ENCODE data around the gene HRCT1. TPM values are rescaled to one million over a fixed set of nuclear protein-coding genes. Genes with fewer than 3 reads are reported as not detected.
"Not testable (repeated sequence)": the region's sequence is repeated elsewhere in the genome, so short reads cannot be mapped to it uniquely, and the experiment has no call there.

The HRCT1 gene
- total RNA-seq, 1 donor from 2014 or later = 0.47 TPM

DNA sequence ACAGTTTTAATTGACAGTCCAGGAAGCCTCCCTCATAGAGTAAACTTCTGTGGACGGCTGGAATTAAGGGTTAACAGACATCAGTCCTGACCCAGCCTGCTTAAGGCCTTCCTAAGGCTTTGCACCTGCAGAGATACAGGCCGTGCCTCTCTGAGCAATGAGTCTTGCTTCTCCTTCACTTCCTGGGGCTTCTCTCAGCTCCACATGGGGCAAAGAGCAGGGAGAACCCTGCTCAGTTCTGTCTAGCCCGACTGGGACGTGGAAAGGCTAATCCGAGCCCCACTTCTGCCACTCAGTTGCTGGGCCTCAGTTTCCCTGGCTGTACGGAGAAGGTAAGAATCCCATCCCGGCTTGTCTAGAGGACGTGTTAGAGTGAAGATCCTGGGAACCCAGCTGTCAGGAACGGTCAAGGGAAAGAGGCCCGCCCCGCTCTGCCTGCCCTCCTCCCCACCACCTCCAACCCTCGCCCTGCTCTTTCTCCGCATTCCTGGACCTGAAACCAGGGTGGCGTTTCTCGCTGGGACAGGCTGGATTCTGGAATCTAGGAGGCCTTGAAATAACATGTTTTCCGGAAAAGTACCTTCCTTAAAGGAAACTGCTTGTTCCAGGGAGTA lies 9.8 kb downstream of the HRCT1 start:
- DNase-seq (ENCODE audit: extremely low read depth, low read depth, low spot score) = no peak

DNA sequence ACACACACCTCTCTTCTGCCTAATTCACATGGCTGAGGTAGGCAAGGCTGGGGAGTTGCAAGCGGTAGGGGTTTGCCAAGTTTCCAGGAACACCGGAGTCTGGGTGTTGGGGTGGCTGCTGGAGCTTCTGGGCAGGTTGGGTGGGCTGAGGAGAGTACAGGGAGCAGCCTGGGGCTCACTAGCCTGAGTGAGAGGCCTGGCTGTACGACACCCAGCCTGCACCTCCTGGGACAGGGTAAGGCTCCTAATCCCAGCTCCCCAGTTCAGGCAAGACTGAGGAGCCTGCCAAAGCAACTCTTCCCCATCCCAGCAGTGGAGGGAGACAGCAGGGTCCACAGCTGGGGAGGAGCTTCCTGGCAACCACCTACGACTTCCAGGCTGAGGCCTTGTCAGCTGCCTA lies 11.3 kb downstream of the HRCT1 start:
- no peak for DNase-seq (ENCODE audit: extremely low read depth, low read depth, low spot score)

DNA sequence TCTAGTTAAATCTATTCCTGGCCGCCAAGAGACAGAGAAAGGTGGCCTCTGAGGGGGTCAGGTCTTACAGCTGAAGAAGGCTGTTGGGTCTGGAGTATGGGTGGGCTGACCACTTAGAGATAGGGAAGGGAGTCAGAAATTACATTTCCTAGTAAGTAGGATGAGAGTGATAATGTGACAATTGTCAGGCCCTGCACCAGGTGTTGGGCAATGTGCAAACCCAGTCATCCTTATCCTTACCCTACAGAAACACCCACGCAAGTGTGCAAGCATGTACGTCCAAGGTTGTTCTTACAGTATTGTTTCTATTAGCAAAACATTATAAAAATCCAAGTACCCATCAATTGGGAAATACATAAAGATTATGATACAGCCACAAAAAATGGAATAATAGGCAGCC lies 12.8 kb downstream of the HRCT1 start:
- no peak for DNase-seq (ENCODE audit: extremely low read depth, low read depth, low spot score)

DNA sequence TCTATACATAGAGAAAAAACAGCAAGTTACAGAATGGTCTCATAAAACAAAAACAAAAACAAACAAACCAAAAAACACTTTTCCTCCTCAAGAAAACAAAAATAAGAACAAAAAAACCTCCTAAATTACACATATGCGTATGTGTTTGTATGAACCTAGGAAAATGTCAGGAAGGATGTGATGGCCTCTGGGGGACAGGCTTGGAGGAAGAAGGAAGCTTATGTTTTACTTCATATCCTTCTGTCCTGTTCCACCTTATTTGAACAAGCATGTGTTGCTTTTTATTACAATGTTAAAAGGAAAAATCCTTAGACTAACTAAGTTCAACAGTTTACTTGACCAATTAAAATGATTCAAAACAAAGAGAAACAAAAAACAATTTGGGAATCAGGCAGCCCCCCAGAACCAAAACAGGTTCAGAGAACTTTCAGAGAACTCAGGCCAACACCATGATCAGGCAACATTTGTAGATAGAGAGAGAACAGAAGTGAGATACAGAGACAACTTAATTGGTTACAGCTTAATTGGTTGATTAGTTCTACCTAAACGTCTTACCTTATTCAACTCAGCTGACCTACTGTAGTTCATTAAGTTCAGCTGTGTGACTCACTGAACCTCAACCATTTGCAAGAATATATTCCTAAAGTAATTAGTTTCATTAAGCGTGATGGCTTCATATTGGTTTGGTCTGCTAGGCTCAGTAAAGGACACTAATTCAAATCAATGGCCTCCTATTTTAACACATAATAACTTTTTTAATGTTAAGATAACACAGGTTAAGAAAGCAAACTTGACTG lies 13.4 kb downstream of the HRCT1 start:
- DNase-seq (ENCODE audit: extremely low read depth, low read depth, low spot score) = no peak

DNA sequence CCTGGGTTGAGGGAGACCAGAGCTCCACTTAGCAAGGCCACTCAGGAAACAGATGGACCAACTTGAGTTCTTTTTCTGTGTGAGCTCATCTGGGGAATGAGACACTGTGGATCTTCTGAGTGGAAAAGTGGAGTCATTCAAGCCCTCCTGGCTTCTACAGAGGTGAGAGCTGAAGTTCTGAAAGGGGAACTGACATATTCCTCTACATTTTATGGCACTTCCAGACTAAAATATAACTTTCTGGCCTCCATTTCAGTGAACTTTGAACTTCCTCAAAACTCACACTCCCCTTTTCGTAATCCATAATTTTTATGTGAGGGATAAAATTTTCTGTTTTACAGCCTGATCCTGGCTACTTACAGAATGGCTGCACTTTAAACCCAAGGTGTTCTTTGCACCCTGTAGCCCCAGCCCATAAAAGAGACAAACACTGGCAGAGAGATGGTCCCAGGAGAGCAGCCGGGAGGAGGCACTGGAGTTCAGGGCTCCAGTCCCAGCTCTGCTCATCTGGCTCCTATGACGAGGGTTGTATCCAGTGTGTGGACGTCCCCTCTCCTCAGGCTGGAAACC lies 14.1 kb downstream of the HRCT1 start:
- no peak for DNase-seq (ENCODE audit: extremely low read depth, low read depth, low spot score)

DNA sequence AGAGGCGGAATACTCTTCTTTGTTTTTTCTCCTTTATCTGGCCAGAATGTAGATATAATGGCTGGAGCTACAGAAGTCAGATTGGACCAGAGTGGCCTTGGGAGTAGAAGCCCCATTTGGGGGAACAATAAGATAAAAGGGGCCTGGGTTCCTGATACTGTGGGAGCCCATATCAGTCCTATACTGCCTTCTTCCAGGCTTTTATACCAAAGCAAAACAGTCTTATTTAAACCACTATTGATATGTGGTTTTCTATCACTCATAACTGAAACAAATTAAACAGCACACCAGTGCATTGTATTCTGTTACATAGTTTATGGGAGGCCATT lies 17.6 kb downstream of the HRCT1 start:
- no peak for DNase-seq (ENCODE audit: extremely low read depth, low read depth, low spot score)

DNA sequence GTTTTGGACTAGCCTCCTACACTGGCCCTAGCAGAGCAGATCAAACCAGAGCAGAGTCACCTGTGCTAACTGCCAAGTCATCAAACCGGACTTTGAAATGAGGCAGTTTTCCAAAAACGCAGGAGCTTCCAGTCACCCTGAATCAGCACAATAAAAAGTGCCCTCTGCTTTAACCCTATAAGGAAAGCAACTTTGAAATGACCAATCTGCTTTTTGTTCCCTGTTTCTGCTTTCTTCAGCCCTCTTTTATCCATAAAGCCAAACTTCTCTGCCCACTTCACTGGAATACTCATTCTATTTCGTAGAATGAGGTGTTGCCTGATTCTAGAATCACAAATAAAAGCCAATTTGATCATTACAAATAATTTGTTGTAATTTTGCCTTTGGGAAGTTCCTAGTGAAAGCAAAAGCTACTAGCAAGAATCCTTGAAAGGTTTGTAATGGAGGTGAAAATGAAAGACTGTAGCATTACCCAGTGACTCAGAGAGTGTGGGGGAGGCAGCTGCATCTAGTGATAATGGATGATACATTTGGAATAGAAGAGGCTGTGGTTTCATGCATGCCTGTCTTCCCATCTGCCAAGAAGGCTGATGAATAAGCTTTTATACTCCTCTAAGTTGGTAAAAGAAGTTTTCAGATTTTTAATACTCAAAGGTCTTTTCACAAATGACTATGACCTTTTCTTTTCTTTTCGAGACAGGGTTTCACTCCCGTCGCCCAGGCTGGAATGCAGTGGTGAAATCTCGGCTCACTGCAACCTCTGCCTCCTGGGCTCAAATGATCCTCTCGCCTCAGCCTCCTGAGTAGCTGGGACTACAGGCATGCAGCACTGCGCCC lies 18.1 kb downstream of the HRCT1 start:
- DNase-seq (ENCODE audit: extremely low read depth, low read depth, low spot score) = no peak

DNA sequence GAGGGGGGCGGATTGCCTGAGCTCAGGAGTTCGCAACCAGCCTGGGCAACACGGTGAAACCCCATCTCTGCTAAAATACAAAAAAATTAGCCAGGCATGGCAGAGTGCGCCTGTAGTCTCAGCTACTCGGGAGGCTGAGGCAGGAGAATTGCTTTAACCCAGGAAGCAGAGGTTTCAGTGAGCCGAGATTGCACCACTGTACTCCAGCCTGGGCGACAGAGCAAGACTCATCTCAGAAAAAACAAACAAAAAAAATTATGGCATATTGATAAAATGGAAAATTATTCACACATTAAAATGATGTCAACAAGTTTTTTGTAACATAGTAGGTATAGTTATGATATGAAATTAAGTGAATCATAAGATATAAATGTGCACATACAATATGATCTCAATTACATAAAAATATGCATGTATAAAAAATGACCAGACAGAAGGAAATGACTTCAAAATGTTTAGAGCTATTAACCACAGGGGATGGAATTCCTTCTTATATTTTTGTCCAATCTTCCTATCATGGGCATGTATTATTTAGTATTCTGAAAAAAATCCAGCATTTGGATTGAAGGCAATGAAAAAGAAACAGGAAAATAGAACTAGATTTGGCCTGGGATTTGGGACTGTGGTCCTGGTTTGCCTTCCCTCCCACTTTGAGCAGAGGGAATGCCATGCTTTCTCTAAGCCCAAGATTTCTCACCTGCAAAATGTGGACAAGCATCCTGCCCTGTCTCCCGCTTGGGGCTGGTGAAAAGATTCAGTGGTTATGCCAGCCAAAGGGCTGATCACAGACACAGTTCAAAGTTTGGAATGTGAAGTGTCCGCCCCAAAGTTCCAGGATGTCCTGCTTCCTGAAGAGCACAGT lies 22.8 kb downstream of the HRCT1 start:
- no peak for DNase-seq (ENCODE audit: extremely low read depth, low read depth, low spot score)

DNA sequence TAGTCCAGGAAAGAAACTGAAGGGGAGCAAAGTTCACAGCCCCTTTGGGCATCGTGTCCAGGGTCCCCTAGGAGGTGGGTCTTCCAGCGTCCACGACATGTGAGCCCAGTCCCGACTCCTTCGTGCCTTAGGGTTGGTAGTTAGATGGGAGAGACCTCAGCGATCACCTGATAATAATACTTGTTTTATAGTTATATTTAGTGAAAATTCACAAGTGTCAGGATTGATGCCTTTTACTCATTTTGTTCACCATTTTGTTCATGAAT lies 23.4 kb downstream of the HRCT1 start:
- DNase-seq (ENCODE audit: extremely low read depth, low read depth, low spot score) = no peak

DNA sequence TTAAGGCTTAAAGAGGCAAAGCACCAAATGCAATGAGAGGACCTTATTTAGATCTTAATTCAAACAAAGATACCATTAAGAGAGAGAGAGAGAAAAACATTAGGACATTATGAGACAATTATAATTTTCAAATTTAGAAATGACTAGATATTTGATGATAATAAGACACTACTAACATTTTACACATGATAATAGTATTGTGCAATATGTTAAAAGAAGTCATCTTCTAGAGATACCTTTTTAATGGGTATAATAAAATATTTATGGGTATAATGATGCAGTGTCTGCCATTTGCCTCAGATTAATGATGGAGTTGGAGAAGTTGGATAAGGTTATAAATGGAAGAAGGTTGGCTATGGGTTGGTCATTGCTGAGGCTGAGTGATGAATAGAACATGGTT lies 24.5 kb downstream of the HRCT1 start:
- DNase-seq (ENCODE audit: extremely low read depth, low read depth, low spot score) = no peak

DNA sequence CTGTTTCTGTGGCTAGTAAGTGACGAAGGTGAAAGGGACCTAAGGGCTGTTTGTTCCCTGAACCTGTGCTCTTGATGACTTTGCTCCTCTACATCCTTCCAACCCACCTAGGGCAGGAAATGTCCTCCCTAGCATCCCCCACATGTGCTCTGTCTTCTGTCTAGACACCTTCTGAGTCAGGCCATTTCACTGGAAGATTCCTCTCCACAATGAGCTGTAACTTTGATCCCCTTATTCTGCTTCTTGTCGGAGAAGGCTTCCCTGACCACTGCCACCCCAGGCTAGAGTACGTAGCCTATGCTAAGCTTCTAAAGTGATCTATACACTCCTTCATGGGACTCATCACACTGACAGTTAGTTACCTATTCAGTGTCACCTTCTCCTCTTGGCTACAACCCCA lies 25.0 kb downstream of the HRCT1 start:
- no peak for DNase-seq (ENCODE audit: extremely low read depth, low read depth, low spot score)

DNA sequence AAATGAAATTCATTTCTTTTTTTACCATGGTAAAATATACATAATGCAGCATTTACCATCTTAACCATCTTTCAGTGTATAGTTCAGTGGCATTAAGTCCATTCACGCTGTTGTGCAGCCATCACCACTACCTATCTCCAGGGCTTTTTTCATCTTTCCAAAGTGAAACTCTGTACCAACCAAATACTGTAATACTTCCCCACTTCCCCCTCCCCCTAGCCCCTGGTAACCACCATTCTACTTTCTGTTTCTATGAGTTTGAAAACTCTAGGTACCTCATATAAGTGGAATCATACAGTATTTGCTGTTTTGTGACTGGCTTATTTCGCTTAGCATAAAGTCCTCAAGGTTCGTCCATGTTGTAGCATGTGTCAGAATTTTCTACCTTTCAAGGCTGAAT lies 26.7 kb downstream of the HRCT1 start:
- DNase-seq (ENCODE audit: extremely low read depth, low read depth, low spot score) = no peak

DNA sequence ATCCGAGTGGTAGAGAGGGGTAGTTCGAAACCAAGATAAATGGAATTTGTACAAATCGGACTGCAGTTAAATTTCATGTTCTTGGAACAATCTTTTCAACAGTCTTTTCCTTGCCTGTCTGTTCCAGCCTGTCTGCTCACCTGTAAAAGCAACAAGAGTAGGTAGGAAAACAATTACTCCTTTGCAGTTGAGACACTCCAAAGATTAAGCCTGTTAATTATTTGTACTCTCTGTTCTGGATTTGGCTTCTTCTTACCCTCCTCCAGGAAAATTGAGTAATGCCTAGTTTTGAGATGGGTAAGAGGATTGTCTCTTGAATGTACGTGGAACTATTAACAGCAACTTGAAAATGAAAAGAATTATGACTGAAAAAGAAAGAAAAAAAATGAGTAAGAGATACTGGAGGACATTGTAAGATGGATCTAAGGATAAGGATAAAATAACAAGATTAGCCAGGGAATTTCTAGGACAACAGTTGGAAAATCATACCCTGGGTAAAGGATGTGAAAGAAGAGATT lies 27.6 kb downstream of the HRCT1 start:
- no peak for DNase-seq (ENCODE audit: extremely low read depth, low read depth, low spot score)

DNA sequence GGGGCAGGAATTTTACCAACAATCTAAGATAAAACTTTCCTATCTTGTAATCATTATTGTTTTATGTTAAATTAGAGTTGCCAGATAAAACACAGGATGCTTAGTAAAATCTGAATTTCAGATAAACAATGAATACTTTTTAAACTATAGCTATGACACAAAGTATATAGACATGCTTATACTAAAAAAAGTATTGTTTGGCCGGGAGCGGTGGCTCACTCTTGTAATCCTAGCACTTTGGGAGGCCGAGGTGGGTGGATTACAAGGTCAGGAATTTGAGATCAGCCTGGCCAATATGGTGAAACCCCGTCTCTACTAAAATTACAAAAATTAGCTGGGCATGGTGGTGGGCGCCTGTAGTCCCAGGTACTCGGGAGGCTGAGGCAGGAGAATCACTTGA lies 28.1 kb downstream of the HRCT1 start:
- DNase-seq (ENCODE audit: extremely low read depth, low read depth, low spot score) = not testable (repeated sequence)

DNA sequence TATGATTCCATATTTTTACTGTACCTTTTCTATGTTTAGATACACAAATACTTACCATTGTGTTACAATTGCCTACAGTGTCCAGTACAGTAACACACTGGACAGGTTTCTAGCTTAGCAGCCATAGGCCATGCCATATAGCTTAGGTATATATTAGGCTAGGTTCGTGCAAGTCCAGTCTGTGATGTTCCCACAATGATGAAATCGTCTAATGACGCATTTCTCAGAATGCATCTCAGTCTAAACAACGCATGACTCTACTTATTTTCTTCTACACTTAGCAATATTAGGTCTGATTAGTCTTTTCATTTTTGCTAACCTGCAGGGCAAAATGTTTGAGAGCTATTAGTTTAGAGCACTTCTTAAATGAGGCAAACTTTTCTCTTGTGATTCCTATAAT lies 29.3 kb downstream of the HRCT1 start:
- DNase-seq (ENCODE audit: extremely low read depth, low read depth, low spot score) = no peak

DNA sequence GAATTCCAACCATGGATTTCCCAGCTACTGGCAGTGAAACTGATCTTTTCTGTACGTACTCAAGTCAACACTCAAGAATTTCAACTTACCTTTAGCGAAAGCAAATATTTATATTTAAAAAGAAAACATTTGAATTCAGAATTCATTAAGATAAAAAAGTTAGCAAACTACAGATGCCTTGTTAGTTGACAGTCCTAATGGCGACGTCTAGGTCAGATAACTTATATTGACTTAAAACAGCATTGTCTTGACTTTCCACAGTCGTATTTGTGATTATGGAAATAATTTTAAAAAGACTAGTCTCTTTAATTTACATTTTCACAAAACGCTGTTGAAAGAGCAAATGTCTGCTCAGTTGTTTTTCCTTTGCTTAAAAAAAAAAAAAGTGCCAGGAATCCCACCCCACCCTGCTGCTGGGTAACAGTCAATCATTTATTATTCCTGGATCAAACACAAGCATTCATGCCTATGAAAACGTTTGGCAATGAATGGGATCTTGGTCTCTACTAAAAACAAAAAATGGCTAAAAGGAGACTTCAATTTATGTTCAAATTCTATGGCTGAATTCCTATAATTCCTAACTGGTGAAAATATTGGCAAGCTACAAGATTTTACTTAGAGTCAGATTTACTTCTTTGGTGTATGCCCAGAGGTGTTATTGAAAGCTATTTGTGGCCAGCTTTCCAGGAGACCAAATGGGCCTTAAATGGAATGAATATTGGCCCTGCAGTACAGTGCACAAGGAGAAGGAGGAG lies 29.9 kb downstream of the HRCT1 start:
- DNase-seq (ENCODE audit: extremely low read depth, low read depth, low spot score) = no peak

DNA sequence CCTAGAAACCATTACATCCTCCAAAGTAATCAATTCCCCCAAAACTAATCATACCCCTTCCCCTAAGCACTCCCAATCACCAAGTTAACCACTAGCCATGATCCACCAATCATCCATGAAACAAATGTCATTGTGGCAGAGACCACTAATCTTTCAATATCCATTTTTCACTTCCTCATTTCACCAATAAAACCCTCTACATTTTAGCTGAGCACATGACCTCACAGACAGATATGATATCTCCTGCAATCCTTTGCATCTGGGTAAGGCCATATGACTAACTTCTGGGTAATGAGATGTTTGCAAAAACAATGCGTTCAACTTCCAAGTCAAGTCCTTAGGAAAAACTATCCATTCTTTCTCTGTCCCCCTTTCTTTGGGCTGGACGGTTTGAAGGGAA lies 31.2 kb downstream of the HRCT1 start:
- DNase-seq (ENCODE audit: extremely low read depth, low read depth, low spot score) = no peak

DNA sequence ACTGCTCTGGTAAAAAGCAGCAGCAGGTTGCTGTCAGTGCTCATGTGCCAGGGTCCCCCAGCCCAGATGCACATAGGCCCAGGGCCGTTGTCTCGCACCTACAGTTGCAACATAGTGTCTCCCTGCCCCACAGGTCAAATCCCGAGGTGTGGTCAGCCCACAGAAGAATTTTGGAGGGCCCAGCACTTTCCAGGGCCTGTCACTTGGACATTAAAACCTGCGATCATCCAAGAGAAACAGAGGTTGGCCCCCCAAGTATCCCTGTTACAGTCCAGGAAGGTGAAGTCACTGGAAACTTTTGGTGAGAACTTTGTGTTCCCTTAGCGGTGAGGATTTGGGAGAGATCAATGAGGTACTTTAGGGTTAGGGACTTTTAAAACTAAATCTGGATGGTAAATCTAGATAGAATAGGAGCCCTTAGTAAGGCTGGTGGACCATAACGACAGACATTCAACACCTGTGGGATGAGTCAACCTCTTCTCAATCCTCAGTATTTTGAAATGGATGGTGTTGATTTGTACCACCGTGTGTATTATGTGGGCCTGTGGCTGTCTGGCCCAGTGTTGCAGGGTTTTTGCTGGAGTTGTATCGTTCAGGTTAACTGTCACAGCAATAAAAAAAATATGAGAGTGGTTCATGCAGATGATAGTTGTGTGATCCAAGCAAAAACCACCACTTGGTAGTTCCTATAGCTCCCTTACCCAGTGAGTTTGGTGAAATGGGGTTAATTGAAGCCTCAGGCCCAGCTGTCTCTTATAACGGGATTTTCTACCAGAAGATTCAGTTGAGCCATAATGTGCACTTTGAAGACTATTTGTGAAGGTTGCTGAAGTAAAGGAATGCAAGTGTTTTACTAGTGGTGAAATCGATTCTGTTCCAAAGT lies 32.7 kb downstream of the HRCT1 start:
- DNase-seq (ENCODE audit: extremely low read depth, low read depth, low spot score) = no peak

DNA sequence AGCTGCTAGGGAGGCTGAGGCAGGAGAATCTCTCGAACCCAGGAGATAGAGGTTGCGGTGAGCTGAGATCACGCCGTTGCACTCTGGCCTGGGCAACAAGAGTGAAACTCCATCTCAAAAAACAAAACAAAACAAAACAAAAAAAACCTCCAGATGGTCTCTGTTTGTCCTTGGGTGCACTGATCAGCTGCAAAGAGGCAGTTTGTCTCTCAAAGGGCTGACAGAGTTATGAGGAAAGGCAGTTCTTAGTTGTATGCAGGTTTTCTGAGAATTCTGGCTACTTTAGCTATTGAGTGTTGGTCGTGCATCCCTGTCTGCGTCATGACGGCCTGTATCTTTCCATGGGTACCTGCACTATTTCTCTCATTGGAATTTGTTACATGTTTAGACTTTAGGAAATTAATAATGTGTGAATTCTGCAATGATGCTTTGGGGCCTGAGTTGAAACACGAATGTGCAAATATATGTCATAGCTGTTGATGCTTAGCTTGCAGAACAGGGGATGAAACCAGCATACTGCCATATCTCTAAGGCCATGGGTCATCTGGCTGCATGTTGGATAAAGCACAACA lies 33.8 kb downstream of the HRCT1 start:
- no peak for DNase-seq (ENCODE audit: extremely low read depth, low read depth, low spot score)
